Stomach (tissue), 4 donors: Measurements from ENCODE around the gene ZFR2.

Experiments used
- EP300 ChIP-seq: sonication (generic); formaldehyde crosslinking; IDR thresholded peaks from one replicate; pipeline ENCODE4 v1.6.1; 2017; ENCODE audit warnings: antibody characterized with exemption
- POLR2A ChIP-seq, 4 donors: fragments of 450-650 bp; IDR thresholded peaks; one replicate each; pipeline ENCODE4 v1.6.1; 2016; ENCODE audit warnings: antibody characterized with exemption in 4 of 4, control low read depth in 2 of 4, mild to moderate bottlenecking in 1 of 4, moderate library complexity in 1 of 4
- TF ChIP-seq, protein P1 (sequence below), 7 experiments: fragments of 450-650 bp in 4 of 7; fragments of 200-600 bp in 3 of 7; sonication (generic) in 3 of 7; IDR thresholded peaks; one replicate each; pipeline ENCODE4 v1.5.1; 2016 to 2019; ENCODE audit warnings: antibody characterized with exemption in 7 of 7, control low read depth in 2 of 7, mild to moderate bottlenecking in 1 of 7

DNA sequence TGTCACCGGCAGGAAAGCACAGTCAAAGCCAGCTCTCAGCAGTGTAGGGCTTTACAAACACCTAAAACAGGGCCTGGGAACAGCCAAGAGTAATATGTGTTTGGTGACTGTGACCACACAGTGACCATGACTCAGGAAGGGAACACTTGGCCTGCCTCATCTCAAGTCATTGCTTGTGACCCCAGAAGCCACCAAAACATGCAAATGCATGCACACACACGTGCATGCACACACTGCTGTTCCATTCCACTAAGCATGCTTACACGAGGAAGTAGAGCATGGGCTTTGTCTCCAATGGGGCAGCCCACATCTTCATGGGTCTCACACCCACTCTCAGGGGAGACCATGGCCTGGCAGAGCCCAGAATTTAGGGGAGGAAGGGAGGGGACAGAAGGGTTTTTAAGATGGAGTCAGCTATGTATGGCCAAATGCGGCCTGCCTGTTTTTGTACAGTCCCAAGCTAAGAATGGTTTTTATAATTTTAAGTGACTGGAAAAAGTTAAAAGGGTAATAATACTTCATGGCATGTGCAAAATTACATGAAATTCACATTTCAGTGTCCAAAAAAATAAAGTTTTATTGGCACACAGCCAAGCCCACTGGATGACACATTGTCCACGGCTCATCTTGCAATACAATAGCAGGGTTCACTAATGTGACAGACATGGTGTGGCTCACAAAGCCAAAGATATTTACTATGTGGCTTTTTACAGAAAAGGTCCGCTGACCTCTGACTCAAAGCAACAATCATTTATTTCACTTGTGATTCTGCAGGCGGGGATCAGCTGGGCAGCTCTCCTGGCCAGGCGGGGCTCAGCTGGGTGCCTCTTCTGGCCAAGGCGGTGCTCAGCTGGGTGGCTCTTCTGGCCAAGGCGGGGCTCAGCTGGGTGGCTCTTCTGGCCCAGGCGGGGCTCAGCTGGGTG, 17.3 kb downstream of the ZFR2 start:
- TF ChIP-seq, protein P1, sequence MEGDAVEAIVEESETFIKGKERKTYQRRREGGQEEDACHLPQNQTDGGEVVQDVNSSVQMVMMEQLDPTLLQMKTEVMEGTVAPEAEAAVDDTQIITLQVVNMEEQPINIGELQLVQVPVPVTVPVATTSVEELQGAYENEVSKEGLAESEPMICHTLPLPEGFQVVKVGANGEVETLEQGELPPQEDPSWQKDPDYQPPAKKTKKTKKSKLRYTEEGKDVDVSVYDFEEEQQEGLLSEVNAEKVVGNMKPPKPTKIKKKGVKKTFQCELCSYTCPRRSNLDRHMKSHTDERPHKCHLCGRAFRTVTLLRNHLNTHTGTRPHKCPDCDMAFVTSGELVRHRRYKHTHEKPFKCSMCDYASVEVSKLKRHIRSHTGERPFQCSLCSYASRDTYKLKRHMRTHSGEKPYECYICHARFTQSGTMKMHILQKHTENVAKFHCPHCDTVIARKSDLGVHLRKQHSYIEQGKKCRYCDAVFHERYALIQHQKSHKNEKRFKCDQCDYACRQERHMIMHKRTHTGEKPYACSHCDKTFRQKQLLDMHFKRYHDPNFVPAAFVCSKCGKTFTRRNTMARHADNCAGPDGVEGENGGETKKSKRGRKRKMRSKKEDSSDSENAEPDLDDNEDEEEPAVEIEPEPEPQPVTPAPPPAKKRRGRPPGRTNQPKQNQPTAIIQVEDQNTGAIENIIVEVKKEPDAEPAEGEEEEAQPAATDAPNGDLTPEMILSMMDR (IDR thresholded peaks at IDR 0.05), result no peak
- TF ChIP-seq POLR2A (IDR thresholded peaks at IDR 0.05) (no peak), EP300 (no peak)
